ENCODE results near the gene SVOPL.
"Not testable (repeated sequence)": the region's sequence is repeated elsewhere in the genome, so short reads cannot be mapped to it uniquely, and the experiment has no call there.

SVOPL gene

DNA sequence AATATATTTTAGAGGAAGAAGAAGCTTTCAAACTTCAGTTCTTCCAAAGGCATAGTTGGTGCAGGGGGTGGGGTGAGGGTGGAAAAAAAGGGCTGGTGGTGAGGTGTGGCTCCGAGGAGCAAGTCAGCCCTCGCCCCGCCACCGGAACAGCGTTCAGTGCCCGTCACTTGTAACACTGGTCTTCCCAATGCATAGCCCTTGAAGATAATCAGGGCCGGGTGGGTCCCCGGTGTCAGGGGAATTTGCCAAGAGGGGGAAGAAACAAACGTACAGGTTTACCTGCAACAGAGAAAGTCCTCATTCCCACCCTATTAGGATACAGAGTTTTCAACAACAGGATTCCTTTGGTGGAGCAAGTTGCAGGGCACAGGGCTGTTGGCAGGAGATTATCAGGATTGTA is 1.5 kb downstream of the SVOPL start:
- DNase-seq, result no peak

- no peak for DNase-seq
Measured at GRCh38 chr7:138698281-138698680, 2.9 kb downstream of the SVOPL start.

- DNase-seq, result no peak
Measured at GRCh38 chr7:138697535-138698182, 3.5 kb downstream of the SVOPL start.

DNA sequence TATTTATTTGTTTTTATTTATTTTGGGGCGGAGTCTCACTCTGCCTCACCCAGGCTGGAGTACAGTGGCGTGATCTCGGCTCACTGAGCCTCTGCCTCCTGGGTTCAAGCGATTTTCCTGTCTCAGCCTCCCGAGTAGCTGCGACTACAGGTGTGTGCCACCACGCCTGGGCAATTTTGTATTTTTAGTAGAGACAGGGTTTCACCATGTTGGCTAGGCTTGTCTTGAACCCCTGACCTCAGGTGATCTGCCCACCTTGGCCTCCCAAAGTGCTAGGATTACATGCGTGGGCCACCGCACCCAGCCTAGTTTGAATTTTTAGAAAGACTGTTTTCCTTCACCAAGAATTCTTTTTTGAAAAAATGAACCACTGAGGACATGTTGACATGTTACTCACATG is 5.4 kb downstream of the SVOPL start:
- not testable (repeated sequence) for DNase-seq

DNA sequence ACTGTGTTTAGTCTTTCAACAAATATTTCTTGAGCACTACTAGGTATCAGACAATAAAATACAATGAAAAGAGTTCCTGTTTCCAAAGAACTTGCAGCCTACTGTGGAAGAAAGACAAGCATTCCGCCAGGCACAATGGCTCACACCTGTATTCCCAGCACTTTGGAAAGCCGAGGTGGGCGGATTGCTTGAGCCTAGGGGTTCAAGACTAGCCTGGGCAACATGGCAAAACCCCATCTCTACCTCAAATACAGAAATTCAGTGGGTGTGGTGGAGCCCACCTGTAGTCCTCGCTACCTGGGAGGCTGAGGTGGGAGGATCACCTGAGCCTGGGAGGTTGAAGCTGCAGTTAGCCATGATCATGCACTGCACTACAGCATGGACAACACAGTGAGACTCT is 6.1 kb downstream of the SVOPL start:
- no peak for DNase-seq

DNA sequence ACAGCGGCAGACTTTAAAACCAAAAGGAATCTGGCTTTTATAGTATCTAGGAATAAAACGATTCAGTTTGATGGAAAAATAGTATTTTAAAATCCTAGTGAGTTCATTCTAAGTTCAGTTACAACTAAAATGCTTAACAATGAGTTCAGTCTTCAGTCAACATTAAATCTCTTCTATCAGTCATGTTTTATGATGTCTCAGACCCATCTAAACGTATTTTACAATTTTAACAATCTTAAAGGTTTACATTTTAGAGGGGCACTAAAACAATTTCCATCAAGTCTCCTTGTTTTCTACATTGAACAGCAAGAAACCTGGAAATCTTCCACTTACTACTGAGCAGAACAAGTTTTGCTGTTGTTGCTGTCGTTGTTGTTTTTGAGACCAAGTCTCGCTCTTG is 10.0 kb downstream of the SVOPL start:
- DNase-seq, result no peak

- no peak for DNase-seq
Measured at GRCh38 chr7:138690495-138690894, 10.7 kb downstream of the SVOPL start.

DNA sequence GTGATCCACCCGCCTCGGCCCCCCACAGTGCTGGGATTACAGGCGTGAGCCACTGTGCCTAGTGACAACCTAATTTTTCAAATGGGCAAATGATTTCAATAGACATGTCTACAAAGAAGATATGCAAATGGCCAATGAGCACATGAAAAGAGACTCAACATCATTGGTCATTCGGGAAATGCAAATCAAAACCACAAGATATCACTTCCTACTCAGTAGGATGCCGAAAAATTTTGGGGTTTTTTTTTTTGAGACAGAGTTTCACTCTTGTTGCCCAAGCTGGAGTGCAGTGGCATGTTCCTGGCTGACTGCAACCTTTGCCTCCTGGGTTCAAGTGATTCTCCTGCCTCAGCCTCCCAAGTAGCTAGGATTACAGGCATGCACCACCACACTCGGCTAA is 13.1 kb downstream of the SVOPL start:
- DNase-seq, result not testable (repeated sequence)

GRCh38 chr7:138684340-138684739 is 16.8 kb downstream of the SVOPL start:
- DNase-seq, result no peak

DNA sequence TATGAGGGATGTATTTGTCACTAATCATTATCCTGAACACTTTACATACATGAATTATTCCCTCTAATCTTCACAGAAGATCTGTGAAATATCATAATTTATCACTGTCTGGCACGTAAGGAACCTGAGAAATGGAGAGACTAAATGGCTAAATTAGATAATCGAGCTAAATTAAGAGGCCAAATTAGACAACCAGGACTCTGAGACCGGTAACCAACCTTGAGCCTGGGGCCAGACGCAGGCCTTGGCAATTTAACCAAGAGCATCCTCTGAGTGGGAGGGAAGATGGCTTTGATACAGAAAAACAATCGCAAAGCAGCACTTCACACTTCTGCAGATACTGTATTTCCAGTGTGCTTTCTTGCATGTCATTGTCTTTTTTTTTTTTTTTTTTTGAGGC is 21.4 kb downstream of the SVOPL start:
- no peak for DNase-seq

DNA sequence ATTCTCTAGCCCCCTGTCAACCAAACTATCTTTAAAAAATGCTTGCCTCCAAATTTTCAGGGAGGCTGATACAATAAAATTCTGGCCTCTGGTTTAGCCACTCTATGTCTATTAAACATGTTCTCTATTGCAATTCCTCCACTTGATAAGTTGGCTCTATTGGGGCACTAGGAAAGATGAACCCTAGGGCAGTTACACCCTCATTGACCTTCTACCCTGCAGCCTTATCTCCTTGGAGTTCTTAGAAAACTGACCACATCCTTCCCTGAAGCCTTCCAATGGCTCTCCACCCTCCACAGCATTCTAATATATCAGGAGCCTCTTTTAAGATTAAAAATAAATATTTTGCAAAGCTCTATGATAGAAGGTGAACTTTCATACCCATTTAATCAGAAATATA is 30.6 kb downstream of the SVOPL start:
- no peak for DNase-seq

- DNase-seq, result no peak
Measured at GRCh38 chr7:138669364-138669763, 31.8 kb downstream of the SVOPL start.

- DNase-seq, result no peak
Measured at GRCh38 chr7:138668946-138669345, 32.2 kb downstream of the SVOPL start.

- no peak for DNase-seq
Measured at GRCh38 chr7:138668229-138668596, 32.9 kb downstream of the SVOPL start.

DNA sequence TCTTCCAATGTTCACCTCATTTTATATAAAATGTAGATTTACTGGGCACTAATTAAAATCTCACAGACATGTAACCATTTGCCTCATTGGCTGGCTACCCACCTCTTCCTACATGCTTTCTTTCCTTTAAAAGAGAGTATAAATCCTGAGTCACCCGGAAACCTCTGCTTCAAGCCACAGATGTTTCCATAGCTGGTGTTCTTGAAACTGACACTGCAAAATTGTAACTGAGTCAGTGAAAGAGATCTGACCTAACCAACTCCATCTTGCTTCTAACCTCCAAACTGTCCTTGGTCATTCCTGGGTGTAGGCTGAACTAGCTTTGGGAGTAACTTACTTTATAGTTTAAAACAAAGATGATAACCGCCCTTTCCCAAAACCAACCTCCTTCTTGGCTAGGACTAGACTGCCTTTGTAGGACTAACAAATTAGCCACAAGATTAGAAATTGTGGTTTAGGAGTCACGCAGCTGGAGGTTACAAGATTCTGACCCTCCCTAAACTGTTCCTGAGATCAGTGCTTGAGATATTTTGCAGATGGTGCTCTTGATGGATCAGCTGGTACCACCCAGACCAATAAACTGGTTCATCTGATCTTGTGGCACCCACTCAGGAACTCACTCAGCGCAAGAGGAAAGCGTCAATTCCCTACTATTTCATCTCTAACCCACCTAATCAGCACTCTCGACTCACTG is 33.5 kb downstream of the SVOPL start:
- DNase-seq, result no peak

DNA sequence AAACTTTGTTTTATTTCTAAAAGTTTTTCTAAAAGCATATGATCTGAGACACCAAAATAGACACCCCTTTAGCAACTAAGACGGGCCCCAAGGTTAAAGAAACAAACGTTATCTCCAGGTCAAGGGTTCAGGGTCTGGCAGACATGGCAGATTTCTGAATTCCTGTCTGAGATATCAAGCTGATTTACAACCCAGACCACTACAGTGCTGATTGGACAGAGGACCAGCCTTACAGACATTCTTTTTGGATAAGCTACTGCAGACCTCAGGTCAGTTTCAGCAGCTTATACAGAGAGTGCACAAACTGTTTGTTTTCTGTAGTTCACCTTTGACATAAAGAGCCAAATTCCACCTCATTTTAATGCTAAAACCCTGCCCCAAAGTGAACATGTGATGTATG is 34.8 kb downstream of the SVOPL start:
- DNase-seq, result no peak

DNA sequence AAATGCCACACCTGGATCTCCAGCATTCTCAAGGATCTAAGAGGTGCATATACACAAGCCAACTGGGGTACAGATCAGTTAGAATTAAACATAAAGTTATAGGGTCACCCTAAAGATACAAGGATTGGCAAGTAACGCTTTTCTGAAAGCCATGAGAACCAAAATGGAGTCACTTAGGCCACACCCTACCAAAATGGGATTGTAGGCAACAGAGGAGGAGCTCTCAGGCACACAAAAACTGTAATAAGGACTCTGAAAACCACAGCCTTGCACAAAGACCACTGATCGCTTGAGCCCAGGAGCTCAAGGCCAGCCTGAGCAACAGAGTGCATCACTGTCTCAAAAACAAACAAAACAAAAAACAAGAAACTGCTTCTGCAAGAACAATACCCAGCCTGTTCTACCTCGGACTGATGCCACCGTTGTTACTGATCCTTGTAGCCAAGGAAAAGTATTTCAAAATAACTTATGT is 35.5 kb downstream of the SVOPL start:
- DNase-seq, result no peak

GRCh38 chr7:138665249-138665648 is 35.9 kb downstream of the SVOPL start:
- no peak for DNase-seq

DNA sequence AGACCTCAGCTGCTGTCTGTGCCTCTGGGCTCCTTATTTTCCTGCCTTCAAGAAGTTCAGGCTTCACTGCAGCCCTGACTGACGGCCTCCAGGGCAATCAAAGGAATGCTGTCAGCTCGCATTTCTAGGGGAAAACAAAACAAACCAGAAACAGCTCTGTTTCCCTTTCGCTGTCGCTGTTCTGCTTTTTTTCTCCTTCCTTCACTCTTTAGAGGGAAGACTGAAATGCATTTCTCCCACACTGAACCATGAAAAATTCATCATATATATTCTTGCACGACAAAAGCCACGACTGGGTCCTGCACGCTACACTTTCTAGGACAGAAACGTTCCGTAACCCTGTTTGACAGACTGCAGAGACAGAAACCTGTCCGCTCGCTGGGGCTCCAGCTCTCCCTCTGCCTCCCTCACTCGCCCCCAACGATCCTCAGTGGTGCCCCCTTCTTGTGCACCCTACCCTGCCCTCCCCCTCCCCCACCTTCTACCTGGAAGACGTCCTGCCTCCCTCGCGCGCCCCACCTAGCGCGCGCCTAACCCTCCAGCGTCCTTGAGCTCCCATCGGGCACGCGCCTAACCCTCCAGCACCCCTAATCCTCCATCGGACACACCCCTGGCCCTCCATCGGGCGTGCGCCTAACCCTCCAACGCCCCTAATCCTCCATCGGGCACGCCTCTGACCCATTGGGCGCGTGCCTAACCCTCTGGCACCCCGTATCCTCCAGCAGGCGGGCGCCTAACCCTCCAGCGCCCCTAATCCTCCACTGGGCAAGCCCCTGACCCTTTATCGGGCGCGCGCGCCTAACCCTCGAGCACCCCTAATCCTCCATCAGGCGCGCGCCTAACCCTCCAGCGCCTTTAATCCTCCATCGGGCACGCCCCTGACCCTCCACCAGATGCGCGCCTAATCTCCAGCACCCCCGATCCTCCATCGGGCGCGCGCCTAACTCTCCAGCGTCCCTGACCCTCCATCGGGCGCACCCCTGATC is 37.1 kb downstream of the SVOPL start:
- no peak for DNase-seq

- DNase-seq, result no peak
Measured at GRCh38 chr7:138662991-138663320, 38.2 kb downstream of the SVOPL start.

GRCh38 chr7:138662076-138662990 is 38.8 kb downstream of the SVOPL start:
- DNase-seq, result no peak

- no peak for DNase-seq
Measured at GRCh38 chr7:138661069-138661635, 40.0 kb downstream of the SVOPL start.

All from CD4-positive, alpha-beta T cell treated with Interferon alpha-2 for 1 hour (primary cell).